HEK293 (cell line): ENCODE data around the gene CDCP2.
A peak's percentile ranks its signal among the peaks of the same experiment; 100 is the strongest.

Experiments
- CTCF ChIA-PET: fragments of 350-600 bp; formaldehyde crosslinking; extraction: SDS; loops from one replicate; lab custom pipeline; 2021; ENCODE audit warnings: antibody characterized with exemption; lab: Yijun Ruan, JAX
- POLR2A ChIA-PET: fragments of 300-600 bp; formaldehyde crosslinking; extraction: SDS; loops from one replicate; lab custom pipeline; 2020; ENCODE audit warnings: antibody characterized with exemption, inconsistent platforms; lab: Yijun Ruan, JAX
- H3K27ac ChIP-seq: fragments of 200-500 bp; sonication (Bioruptor generic); 2 replicates; pipeline ENCODE4 v1.5.1; 2014; ENCODE audit warnings: low read depth, low read length, control low read depth, inconsistent platforms; ENCODE audit errors: extremely low read depth
- H3K36me3 ChIP-seq, 2 experiments: fragments of 200-500 bp in 1 of 2; sonication (Bioruptor generic) in 1 of 2; 1 replicate in 1 of 2; 2 replicates in 1 of 2; pipeline ENCODE4 v1.5.1; 2014 to 2017; ENCODE audit warnings: inconsistent platforms in 2 of 2, low read length in 2 of 2; ENCODE audit not compliant: control insufficient read depth in 2 of 2, insufficient read depth in 1 of 2
- H3K4me1 ChIP-seq: fragments of 200-500 bp; sonication (Bioruptor generic); 2 replicates; pipeline ENCODE4 v1.5.1; 2014; ENCODE audit warnings: mild to moderate bottlenecking, low read length, inconsistent platforms; ENCODE audit not compliant: control insufficient read depth, insufficient read depth
- H3K4me3 ChIP-seq: 2 replicates; pipeline ENCODE4 v1.5.1; 2011; ENCODE audit warnings: low read depth, mild to moderate bottlenecking, control low read depth, low read length, moderate library complexity
- H3K9me3 ChIP-seq: fragments of 200-500 bp; sonication (Bioruptor generic); 2 replicates; pipeline ENCODE4 v1.5.1; 2014; ENCODE audit warnings: low read depth, low read length, inconsistent platforms; ENCODE audit not compliant: control insufficient read depth, insufficient read depth
- GFI1B ChIP-seq: fragments of 450-650 bp; formaldehyde crosslinking; IDR thresholded peaks from 2 replicates; pipeline ENCODE4 v1.5.1; 2016; ENCODE audit warnings: missing biosample characterization, missing genetic modification characterization
- GLI4 ChIP-seq: fragments of 450-650 bp; formaldehyde crosslinking; IDR thresholded peaks from 2 replicates; pipeline ENCODE4 v1.5.1; 2016; ENCODE audit warnings: missing biosample characterization, missing genetic modification characterization
- INSM2 ChIP-seq: fragments of 450-650 bp; formaldehyde crosslinking; IDR thresholded peaks from 2 replicates; pipeline ENCODE4 v1.5.1; 2016; ENCODE audit warnings: missing biosample characterization, missing genetic modification characterization
- KLF7 ChIP-seq: fragments of 450-650 bp; formaldehyde crosslinking; IDR thresholded peaks from 2 replicates; pipeline ENCODE4 v1.5.1; 2016; ENCODE audit warnings: missing biosample characterization, missing genetic modification characterization, borderline replicate concordance
- MZF1 ChIP-seq: fragments of 450-650 bp; formaldehyde crosslinking; IDR thresholded peaks from 2 replicates; pipeline ENCODE4 v1.5.1; 2017; ENCODE audit warnings: missing biosample characterization, missing genetic modification characterization, borderline replicate concordance
- PRDM1 ChIP-seq: fragments of 450-650 bp; formaldehyde crosslinking; IDR thresholded peaks from 2 replicates; pipeline ENCODE4; 2016; ENCODE audit warnings: missing biosample characterization, missing genetic modification characterization
- TCF7L2 ChIP-seq: IDR thresholded peaks from 2 replicates; pipeline ENCODE4 v1.6.1; 2011; ENCODE audit warnings: low read depth, mild to moderate bottlenecking, inconsistent platforms, low read length, moderate library complexity, borderline replicate concordance
- ZBTB44 ChIP-seq: fragments of 450-650 bp; IDR thresholded peaks from 2 replicates; pipeline ENCODE4 v1.5.1; 2018; ENCODE audit warnings: missing biosample characterization, mild to moderate bottlenecking, missing genetic modification characterization
- ZFP37 ChIP-seq: fragments of 450-650 bp; formaldehyde crosslinking; IDR thresholded peaks from 2 replicates; pipeline ENCODE4 v1.5.1; 2016; ENCODE audit warnings: missing biosample characterization, missing genetic modification characterization
- ZNF121 ChIP-seq: fragments of 450-650 bp; formaldehyde crosslinking; IDR thresholded peaks from 2 replicates; pipeline ENCODE4 v1.5.1; 2016; ENCODE audit warnings: missing biosample characterization, missing genetic modification characterization
- ZNF133 ChIP-seq: fragments of 450-650 bp; formaldehyde crosslinking; IDR thresholded peaks from 2 replicates; pipeline ENCODE4 v1.5.1; 2016; ENCODE audit warnings: missing biosample characterization, missing genetic modification characterization
- ZNF157 ChIP-seq: fragments of 450-650 bp; formaldehyde crosslinking; IDR thresholded peaks from 2 replicates; pipeline ENCODE4 v1.5.1; 2016; ENCODE audit warnings: missing biosample characterization, missing genetic modification characterization
- ZNF202 ChIP-seq: fragments of 450-650 bp; formaldehyde crosslinking; IDR thresholded peaks from 2 replicates; pipeline ENCODE4 v1.5.1; 2016; ENCODE audit warnings: missing biosample characterization, missing genetic modification characterization, borderline replicate concordance
- ZNF266 ChIP-seq: fragments of 450-650 bp; formaldehyde crosslinking; IDR thresholded peaks from 2 replicates; pipeline ENCODE4 v1.5.1; 2016; ENCODE audit warnings: missing biosample characterization, missing genetic modification characterization, low read depth
- ZNF501 ChIP-seq: fragments of 450-650 bp; formaldehyde crosslinking; IDR thresholded peaks from 2 replicates; pipeline ENCODE4 v1.5.1; 2016; ENCODE audit warnings: missing biosample characterization, missing genetic modification characterization
- ZNF571 ChIP-seq: fragments of 450-650 bp; formaldehyde crosslinking; IDR thresholded peaks from 2 replicates; pipeline ENCODE4 v1.5.0; 2017; ENCODE audit warnings: missing biosample characterization, missing genetic modification characterization

The CDCP2 gene

GRCh38 chr1:54199151-54199764 is 46.5 kb upstream of the CDCP2 start:
- Histone ChIP-seq H3K27ac (no peak overlapping the region), H3K36me3 (peaks cover 16 to 50% of the 10 kb centered on the region in 2 experiments), H3K9me3 (no peaks in the 10 kb centered on the region), H3K4me1 (peaks cover 5% of the 10 kb centered on the region), H3K4me3 (peak overlapping the region; percentile 72)
- ChIA-PET CTCF (interaction anchor here (0.6 to 2.3 kb wide), 3 partner anchors 17 to 332 kb away, joined by 3 to 11 read pairs (median 4); no protein-coding TSS in a partner anchor), POLR2A (interaction anchor here (0.6 to 2.0 kb wide), 21 partner anchors 10 to 290 kb away, joined by 3 to 7 read pairs (median 4); no protein-coding TSS in a partner anchor)
- TF ChIP-seq ZNF133 (tag by site-specific recombination) (no peak), ZNF157 (tag by site-specific recombination) (no peak), ZNF202 (tag by site-specific recombination) (no peak), ZFP37 (tag by site-specific recombination) (0 out of 2 replicates have a peak, but pooled peaks have one; percentile 17), PRDM1 (tag by site-specific recombination) (peak; percentile 86), ZNF501 (tag by site-specific recombination) (no peak)

- Histone ChIP-seq H3K9me3 (no peaks in the 10 kb centered on the region), H3K4me1 (no peaks in the 10 kb centered on the region), H3K27ac (no peak overlapping the region), H3K4me3 (no peak overlapping the region), H3K36me3 (peaks cover 6 to 72% of the 10 kb centered on the region in 2 experiments)
- ChIA-PET POLR2A (no interaction called here), CTCF (no interaction called here)
- peak; percentile 63 for TF ChIP-seq ZNF121 (tag by site-specific recombination)
- no peak for TF ChIP-seq GFI1B (tag by site-specific recombination)
Measured at GRCh38 chr1:54193453-54193852, 40.7 kb upstream of the CDCP2 start.

GRCh38 chr1:54191525-54191924 is 38.7 kb upstream of the CDCP2 start:
- H3K27ac ChIP-seq, result no peak overlapping the region
- CTCF ChIA-PET, result interaction anchor here (2.3 kb wide), 1 partner anchor 10 kb away, joined by 17 read pairs; no protein-coding TSS in a partner anchor
- no peak overlapping the region for H3K4me3 ChIP-seq
- POLR2A ChIA-PET, result no interaction called here
- peaks cover 6 to 87% of the 10 kb centered on the region in 2 experiments for H3K36me3 ChIP-seq
- TF ChIP-seq MZF1 (tag by site-specific recombination), result no peak
- no peak for TF ChIP-seq TCF7L2
- no peak for TF ChIP-seq ZBTB44 (tag by site-specific recombination)
- no peak for TF ChIP-seq ZNF266 (tag by site-specific recombination)
- no peak for TF ChIP-seq KLF7
- peak; percentile 95 for TF ChIP-seq GLI4 (tag by site-specific recombination)
- TF ChIP-seq INSM2, result no peak
- TF ChIP-seq ZNF571 (tag by site-specific recombination), result no peak
- H3K4me1 ChIP-seq, result no peaks in the 10 kb centered on the region
- H3K9me3 ChIP-seq, result no peaks in the 10 kb centered on the region
